GM18517 (cell line): ENCODE data around the gene TPD52L1.

ENCODE experiments used
- ATAC-seq: cut with Tn5 transposase; IDR thresholded peaks from one replicate; pipeline ENCODE4 v1.9.1; 2021; ENCODE audit warnings: mild to moderate bottlenecking, moderate library complexity; ENCODE audit not compliant: unreplicated experiment

TPD52L1 gene

GRCh38 chr6:125205931-125206330 lies 52.4 kb downstream of the TPD52L1 start:
- ATAC-seq: no peak

GRCh38 chr6:125206389-125206788 lies 52.8 kb downstream of the TPD52L1 start:
- no peak for ATAC-seq

GRCh38 chr6:125207956-125208355 lies 54.4 kb downstream of the TPD52L1 start:
- ATAC-seq: no peak

DNA sequence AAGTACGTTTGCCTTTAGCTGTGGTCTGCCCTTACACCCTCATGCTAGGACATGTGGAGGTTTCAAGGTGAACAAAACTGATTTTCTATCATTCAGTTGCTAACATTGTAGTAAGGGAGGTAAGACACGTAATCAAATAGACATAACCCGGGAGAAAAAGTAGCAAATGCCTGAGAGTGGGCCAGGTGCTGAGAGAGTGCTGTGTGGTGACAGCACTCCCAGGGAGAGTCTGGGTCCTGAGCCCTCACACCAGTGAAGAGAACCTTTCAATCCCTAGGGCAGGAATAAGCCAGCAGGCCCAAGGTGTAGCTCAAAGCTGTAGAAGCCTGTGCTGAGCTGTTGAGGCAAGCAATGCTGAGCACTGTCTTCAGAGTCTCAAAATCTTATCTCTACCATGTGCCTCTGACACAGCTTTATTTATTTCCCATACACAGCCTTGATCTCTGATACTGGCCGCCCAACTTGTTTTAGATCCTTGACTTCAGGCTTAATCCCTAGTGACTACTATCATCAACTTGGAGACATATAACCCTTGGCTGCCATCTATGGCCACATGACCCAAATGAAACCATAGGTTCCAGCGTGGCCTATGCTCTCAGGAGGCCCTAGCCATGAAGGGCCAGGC lies 55.2 kb downstream of the TPD52L1 start:
- no peak for ATAC-seq

- no peak for ATAC-seq
Measured at GRCh38 chr6:125210667-125211066, 57.1 kb downstream of the TPD52L1 start.

- ATAC-seq: no peak
Measured at GRCh38 chr6:125211352-125211751, 57.8 kb downstream of the TPD52L1 start.

DNA sequence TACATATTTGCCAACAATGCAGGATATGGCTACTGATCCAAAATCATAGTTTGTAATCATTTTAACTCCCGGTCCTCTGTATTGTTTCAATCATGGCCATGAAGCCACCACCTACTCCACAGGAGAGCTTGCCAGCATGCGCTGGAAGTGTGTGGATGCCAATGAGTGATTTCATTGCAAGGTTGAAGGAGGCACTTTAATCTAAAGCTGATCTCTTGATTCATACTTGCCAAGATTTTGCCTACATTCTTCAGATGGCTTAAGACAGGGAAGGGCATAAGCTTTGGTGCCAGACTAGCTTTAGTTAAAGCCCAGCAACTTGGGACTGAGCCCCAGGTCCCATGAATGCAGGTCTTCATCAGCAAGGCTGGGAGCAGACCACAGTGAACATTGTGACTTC lies 58.8 kb downstream of the TPD52L1 start:
- no peak for ATAC-seq

DNA sequence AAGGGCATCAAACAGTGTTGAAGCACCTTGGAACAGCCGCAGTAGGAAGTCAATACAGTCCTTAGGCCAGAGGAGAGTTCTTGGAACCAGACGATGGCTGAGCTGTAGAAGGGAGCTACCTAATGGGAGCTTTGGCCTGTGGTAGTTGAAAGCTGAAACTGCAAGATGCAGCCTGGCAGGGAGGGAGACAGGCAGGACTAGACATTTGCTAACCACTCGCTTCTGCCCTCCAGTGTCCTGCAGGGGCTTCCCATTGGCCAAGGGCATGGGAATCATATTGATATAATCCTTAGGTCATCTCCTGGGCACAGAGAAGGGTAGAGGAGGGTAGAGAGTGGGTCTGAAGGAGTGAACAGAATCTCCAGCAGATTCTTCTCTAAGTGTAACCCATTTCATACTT lies 60.4 kb downstream of the TPD52L1 start:
- ATAC-seq: no peak

DNA sequence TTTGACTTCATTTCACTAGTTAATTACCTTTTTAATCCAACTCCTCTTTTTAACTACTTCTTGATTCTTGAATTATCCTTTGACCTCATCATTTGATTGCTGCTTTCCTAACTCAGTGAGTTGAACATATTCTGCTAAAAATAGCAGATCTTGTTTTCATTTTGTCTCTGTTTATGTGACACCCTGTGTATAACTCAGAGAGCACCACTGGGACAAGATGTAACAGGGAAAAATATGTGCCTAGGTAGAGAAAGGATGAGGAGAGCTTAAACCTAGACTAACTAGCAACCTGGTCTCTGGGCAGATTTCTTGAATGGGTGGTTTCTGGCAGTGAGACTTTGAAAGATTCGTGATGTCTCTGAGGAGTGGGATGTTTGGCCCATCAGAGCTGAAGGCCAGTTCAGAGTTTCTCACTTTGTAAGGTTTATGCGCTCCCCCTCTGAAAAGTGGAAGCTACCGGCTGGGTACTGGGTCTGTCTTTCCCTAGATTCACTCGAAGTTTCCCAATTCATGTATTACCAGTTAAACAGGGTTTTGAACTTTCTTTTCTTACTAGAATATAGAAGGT lies 61.8 kb downstream of the TPD52L1 start:
- ATAC-seq: no peak

GRCh38 chr6:125216015-125216414 lies 62.4 kb downstream of the TPD52L1 start:
- no peak for ATAC-seq

DNA sequence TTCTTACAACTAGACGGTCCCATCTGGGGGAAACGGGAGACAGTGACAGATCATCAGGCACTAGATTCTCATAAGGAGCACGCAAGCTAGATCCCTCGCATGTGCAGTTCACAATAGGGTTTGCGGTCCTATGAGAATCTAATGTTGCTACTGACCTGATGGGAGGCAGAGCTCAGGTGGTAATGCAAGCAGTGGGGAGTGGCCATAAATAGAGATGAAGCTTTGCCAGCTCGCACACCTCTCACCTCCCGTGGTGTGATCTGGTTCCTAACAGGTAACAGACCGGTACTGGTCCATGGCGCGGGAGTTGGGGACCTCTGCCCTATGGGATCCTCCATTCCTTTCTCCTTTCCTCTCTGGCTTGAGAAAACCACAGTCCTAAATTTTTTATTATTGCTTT lies 63.8 kb downstream of the TPD52L1 start:
- ATAC-seq: no peak

DNA sequence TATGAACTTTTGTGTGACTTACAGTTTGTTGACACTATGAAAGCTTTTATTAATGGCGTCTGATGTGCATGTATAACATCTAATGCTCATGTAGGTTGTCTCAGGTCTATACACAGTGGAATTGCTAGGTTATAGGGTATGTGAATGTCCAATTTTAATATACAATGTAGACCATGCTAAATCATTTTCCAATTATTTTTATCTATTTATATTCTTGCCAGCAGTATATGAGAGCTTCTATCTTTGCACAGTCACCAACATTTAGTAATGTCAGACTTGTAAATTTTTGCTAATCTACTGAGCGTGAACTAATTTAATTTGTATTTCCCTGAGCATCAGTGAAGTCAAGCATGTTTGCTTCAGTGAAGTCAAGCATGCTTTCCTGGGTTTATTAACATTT lies 64.4 kb downstream of the TPD52L1 start:
- ATAC-seq: no peak

DNA sequence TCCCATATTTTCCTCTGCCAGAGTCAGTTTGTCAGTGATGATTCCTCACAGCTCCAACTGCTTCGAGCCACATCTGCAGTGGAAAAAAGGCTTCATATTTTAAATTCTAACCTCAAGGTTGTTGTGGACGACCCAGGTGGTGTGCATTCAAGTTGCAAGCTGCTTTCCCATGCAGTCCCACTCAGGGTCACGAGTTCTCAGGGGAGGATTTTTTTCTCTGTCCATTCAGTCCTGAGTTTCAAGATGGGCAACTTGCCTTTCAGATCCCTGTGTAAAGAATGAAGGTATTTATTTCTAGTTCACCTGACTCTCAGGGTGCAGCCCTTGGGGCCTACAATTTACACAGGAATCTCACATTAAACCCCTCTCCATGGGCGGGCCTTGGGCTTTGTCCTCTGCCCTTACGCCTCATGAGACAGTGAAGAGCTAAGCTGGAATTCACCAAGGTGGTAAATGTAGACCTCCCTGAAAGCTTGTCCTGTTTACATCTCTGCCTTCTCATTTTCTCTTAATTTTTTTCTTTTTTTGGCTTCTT lies 65.9 kb downstream of the TPD52L1 start:
- no peak for ATAC-seq

- no peak for ATAC-seq
Measured at GRCh38 chr6:125220712-125221111, 67.1 kb downstream of the TPD52L1 start.

- ATAC-seq: no peak
Measured at GRCh38 chr6:125222531-125223455, 69.2 kb downstream of the TPD52L1 start.

DNA sequence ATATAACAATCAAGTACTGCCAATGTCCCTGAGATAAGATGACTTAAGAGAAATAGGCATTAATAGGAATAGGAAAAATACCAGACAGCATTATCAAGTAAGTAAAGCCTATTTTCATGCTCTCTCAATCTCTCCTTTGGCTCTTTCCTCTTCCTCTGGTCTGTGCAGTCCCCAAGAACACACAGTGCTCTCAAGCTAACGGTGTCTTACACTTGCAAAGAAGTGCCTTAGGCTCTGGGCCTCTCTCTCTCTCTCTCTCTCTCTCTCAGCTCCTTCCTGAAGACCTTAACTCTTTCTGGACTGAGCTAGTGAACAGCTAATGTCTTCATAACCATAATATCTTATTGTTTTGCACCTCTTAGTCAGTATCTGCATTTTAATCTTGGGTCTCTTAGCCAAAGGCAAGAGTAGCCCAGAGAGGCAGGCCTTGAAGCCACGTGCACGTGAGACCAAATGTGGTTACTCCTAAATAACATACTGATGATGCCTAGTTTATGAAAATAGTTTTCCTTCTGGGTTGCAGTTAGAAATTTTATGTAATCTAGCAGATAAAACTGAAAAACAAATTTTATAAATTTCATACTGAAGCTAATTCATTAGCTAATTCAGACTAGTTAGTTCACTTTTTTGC lies 70.8 kb downstream of the TPD52L1 start:
- no peak for ATAC-seq

DNA sequence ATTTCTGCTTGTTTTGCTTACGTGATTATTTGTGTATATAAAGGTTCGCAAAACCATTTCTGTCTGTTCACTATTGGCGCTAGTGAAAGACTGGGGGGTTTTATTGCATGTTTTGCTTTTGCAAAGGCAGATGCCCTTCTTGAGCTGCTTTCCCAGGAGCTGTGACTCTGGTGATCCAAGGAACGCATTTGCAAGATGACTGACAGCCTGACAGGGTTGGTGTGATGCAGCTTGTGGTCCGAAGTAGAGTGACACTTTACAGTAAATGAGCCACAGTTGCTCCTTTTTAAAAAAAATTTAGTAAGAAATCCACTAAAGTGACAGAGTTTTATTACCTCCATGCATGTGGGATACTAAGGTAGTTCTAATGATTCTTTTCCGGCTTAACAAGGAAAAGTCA lies 73.7 kb downstream of the TPD52L1 start:
- no peak for ATAC-seq

GRCh38 chr6:125228981-125229479 lies 75.5 kb downstream of the TPD52L1 start:
- no peak for ATAC-seq

- no peak for ATAC-seq
Measured at GRCh38 chr6:125230674-125231073, 77.1 kb downstream of the TPD52L1 start.

GRCh38 chr6:125231133-125231532 lies 77.6 kb downstream of the TPD52L1 start:
- ATAC-seq: no peak
